Activated naive CD4-positive, alpha-beta T cell treated with anti-CD3 and anti-CD28 coated beads, Interleukin-2, amount 50 U/mL, for 16 hours (primary cell): ENCODE data around the gene IGFBP6.

Experiments
- DNase-seq: peaks from one replicate; pipeline ENCODE4 v3.0.0-alpha.2; 2020

IGFBP6 gene

DNA sequence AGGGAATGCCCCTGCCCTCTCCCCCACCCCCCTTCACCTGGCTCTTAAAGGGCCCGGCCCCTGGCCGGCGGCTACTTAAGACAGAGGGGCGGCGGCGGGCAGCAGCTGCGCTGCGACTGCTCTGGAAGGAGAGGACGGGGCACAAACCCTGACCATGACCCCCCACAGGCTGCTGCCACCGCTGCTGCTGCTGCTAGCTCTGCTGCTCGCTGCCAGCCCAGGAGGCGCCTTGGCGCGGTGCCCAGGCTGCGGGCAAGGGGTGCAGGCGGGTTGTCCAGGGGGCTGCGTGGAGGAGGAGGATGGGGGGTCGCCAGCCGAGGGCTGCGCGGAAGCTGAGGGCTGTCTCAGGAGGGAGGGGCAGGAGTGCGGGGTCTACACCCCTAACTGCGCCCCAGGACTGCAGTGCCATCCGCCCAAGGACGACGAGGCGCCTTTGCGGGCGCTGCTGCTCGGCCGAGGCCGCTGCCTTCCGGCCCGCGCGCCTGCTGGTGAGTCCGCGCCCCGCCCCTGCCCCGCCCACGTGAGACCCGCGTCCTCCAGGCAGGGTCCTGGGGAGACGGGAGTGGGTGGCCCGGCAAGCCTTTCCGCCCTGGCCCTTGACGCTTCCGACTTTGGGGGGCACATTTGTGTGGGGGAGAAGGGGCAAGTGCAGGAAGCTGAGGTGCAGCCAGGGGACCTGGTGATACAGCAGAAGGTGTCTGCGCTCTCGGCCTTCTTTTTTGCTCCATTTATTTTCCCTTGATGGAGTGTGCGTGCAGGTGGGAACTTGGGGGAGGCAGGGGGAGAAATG, at the start of gene IGFBP6:
IGFBP6 (plus strand) TSS at position 104 of the 790 bp plus-strand sequence; CDS start at position 155, 51 bp downstream.
- DNase-seq, result peak; percentile 56

DNA sequence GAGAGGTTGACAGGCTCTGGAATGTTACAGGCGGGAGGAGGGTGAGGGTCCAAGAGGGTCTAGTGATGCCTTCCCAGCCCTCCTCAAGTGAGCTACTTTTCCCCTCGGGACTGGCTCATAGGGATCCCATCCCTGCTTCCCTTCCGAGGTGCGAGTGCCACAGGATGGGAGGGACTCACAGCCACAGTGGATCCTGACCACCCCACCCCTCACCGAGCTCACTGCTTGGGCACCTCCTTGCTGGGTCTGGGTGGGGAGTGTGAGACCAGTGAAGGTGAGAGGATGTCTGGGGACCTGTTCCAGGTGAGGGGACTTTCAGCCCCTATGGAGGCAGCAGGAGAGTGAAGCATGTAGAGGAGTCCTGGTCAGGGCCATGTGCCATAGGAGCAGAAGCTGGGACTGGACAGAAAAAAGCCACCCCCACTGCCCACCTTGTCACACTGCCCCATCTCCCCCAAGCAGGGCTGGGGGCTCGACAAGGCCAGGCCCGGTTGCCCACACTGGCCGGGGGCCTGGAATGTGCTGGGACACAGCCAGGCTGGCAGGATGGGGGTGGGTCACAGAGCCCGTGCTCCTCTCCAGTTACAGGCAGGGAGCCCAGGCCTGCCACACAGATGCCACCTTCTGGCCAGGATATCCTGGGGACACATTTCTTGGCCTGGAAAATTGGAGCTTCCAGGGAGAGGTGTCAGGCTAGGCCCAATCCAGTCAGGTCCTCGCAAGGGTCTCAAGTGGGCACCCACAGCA, 49.3 kb upstream of the IGFBP6 start:
- no peak for DNase-seq

DNA sequence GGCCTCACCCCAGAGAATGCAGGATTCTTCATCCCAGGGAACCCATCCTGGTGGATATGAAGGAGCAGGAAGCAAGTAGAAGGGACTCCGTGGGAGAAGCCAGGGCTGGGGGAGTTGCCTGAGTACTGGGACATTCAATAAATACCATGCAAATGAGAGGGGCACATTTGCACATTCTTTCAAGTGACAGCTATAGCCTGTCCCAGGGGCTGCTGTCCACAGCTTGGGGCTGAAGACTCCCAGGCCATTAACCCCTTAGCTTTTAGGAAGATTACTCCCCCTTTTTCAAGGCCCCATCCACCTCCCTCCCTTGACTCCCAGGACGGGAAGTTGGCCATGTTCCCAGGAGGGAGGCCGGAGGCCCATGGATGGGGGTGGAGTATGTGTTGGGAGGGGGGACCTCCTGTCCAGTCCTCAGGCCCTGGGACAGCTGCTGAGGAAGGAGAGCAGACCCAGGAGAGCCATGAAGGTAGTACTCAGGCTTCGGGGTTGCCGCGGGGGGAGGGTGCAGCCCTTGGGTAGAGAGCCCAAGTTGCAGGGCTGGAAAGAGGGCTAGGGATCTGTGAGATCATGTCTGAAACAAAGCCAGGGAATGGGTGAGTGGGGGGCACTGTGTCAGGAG, 48.6 kb upstream of the IGFBP6 start:
- no peak for DNase-seq

DNA sequence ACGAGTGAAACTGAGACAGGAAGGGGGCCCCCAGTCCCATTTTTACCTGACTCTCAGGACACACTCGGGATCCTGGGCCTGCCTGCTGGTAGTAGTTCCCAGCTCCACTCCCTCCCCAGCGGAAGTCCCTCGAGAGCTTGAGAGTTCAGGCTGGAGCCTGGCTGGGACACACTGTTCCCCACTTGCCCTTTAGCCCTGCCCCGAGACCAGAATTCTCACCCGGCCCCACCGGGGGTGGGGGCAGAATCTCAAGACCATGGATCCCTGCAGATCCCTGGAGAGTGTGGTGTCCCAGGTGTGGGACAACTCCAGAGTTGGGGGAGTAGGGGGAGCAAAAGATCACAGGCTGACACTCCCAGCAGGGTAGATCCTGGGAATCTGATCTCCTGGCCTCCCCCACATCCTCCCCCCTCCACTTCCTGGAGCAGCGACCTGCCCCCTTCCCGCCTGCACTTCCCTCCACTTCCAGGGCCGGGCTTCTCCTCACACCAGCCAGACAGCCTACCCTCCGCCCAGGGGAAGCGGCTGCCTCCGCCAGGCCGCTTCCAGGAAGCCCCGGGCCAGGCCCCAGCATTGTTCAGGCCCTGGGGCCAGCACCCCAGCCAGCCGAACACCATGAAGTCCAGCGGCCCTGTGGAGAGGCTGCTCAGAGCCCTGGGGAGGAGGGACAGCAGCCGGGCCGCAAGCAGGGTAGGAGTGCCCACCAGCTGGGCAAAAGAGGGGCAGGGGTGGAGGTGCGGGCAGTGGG, 47.7 kb upstream of the IGFBP6 start, which contains the start of gene TNS2:
TNS2 (plus strand) TSS at position 495 of the 748 bp plus-strand sequence; CDS start at position 616, 121 bp downstream.
- no peak for DNase-seq

- DNase-seq, result no peak
These were observed 46.9 kb upstream of the IGFBP6 start for GRCh38 chr12:53050426-53051057.

DNA sequence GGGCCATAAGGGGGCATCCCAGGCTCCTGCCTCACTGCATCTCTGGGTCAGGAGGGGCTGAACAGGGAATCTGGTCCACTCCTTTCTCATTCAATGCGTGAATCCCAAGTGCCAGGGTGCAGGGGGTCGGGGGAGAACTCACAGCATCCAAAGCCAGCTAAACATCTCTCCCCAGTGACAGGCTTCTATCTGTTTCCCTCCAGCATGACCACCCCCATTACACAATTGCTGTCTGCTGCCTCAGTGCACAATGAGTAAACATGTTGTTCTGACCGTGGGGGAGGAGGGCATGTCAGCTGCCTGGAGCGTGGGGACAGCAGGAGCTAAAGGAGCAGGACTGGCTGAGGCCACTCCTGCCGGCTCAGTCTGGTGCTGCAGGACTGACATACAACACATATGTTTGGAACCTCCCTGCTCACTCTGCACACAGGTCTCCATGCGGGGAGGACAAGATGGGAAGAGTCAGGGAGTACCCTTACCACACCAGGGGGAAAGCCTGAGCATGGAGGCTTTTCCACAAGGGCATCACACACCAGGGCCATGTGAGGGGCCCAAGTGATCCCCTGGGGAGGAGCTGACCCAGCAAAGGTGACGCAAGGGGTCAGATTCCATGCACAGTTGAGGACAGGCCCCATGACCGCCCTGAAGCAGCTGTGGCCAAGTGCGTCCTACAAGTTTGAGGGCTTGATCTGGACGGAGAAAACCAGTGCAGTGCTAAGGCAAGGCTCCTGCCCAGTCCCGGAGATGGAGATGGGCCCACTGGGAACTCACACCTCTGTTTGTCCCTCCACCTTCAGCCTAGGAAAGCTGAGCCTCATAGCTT, 46.2 kb upstream of the IGFBP6 start:
- DNase-seq, result no peak

DNA sequence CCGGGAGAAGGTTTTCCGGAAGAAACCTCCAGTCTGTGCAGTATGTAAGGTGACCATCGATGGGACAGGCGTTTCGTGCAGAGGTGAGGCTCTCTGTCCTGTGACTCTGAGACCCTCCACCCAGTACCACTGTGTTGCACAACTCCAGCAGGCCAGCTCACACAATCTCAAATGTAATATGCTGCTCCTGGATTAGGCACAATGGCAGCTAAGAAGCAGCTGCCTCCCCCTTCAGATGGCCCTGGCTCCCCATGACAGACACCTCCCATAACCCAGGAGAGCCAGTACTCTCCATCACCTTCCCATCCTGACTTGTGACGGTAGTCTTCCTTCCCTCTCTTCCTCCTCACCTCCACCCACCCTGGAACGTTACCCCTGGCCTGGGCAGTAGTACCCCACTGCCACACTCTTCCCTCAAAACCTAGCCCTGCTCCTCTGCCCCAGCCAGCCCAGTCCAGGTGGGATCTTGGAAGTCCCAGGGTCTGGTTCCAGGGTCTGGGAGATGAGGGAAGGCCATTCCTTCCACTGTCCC, 45.5 kb upstream of the IGFBP6 start:
- no peak for DNase-seq

DNA sequence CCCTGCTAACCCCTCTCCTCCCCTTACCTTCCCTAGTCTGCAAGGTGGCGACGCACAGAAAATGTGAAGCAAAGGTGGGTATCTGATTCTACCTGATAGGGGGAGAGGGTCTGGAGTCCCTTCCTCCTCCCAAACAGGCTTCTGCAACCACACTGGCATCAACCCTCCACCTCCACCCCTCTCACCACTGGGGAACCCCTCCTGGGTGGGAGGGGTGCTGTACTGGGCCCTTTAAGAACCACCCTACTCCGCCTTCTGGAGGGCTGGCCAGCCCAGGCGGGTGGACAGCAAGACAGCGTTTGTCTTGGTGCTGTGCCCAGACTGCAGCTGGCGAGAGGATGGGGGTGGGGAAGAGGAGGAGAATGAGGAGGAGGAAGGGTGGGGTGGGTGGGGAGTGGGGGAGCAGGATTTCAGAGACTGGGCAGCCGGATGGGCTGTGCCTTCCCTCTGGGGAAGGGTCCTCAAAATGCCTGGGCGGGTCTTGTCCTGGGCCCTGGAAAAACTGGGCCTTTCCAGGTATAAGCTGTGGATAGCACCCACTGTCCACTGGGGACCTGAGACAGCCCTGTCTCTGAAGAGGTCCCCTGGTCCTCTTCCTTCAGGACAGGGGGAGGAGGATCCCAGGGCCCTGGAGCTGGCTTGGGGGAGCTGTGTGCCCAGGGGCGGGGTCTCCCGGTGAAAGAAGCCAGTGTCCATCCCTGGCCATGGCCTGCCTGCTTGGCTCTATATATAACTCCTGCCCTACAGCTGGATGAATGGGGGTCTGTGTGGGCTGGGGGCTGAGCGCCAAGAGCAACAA, 44.8 kb upstream of the IGFBP6 start:
- DNase-seq, result no peak

DNA sequence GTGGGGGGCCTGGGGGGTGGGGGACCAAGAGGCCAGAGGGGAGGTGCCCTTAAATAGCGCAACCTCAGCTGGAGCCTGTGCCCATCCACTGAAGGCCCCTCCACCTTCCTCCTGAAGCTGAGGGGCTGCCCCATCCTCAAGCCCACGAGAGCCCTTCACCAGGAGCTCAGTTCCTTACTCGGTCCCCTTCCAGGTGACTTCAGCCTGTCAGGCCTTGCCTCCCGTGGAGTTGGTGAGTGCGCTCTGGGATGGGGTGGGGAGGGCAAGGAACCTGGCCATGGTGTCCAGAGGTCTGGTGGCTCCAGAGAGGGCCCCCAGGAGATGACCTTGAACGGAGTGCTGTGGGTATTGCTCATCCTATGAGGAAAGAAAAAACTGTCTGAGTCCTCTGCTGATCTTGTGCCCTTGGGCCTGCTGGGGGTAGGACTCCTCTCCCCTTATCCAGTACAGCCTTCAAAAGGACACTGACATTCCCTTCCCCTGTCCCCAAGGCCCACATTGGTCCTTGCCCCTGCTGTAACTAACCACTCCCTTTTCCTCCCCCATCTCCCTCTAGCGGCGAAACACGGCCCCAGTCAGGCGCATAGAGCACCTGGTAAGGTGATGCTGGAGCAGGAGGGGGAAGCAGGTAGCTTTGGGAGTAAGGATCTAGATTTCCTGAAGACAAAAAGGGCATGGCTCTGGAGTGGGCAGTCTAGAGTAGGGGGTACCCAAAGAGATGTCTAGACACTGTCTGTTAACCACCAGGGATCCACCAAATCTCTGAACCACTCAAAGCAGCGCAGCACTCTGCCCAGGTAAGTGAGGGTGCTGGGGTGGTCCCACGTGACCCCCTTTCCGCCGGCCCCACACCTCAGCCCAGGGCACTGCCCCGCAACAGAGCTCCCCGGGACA, 44.0 kb upstream of the IGFBP6 start:
- peak; percentile 61 for DNase-seq

GRCh38 chr12:53054112-53054878, 43.2 kb upstream of the IGFBP6 start:
- DNase-seq, result peak; percentile 94

DNA sequence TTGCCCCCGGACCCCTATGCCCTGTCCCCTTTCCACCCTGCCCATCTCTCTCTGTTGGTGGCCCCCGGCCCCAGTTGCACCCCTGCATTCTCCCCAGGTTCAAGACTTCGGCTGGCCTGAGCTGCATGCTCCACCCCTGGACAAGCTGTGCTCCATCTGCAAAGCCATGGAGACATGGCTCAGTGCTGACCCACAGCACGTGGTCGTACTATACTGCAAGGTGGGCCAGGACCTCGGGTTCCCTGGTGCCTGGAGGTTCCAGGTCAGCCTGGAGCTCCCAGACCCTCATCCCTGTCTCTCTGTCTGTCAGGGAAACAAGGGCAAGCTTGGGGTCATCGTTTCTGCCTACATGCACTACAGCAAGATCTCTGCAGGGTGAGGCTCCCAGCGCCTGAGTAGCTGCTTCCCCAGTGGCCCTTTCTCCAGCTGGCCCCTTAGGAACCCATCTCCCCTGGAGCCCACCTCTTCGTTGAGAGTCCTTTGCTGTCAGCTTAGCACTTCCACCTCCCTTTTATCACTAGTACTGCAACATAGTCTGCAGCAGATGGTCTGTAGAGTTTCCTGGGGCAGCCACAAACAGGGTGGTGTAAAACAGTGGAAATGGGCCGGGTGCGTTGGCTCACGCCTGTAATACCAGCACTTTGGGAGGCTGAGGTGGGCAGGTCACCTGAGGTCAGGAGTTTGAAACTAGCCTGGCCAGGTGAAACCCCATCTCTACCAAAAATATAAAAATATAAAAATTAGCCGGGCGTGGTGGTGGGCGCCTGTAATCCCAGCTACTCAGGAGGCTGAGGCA, 41.8 kb upstream of the IGFBP6 start:
- DNase-seq, result peak; percentile 5

DNA sequence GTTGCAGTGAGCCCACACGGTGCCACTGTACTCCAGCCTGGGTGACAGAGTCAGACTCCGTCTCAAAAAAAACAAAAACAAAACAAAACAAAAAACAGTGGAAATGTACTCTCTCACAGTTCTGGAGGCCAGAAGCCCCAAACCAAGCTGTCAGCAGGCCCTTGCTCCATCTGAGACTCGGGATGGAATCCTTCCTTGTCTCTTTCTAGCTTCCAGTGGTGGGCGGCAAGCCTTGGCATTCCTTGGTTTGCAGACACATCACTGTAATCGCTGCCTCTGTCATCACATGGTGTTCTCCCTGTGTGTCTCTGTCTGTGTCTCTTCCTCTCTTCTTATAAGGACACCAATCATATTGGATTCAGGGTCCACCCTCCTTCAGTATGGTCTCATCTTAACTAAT, 41.2 kb upstream of the IGFBP6 start:
- no peak for DNase-seq

- no peak for DNase-seq
These were observed 40.6 kb upstream of the IGFBP6 start for GRCh38 chr12:53056901-53057300.

DNA sequence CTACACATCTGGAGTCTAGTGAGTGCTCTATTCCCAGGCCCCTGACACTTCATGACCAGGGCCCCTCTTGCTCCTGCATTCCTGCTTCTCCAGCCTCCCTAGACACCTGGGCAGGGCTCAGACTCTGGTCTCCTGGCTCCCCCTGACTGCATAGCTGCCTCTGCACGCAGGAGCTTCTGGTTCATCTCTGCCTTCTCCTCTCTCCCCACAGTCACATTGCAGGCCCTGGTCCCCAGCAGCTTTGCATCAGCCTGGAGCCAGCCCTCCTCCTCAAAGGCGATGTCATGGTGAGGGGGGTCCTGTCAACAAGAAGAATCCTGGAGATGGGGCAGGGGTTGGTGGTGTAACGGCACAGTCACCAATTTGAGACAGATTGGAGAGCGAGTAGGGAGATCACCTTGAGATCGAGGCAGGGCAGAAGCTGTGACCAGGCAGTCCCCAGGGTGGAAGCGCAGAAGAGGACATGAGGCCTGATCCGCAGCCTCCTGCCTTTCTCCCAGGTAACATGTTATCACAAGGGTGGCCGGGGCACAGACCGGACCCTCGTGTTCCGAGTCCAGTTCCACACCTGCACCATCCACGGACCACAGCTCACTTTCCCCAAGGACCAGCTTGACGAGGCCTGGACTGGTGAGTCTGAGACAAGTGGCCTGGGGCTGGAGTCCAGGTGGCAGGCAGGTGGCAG, 39.5 kb upstream of the IGFBP6 start:
- DNase-seq, result no peak

- DNase-seq, result no peak
These were observed 38.6 kb upstream of the IGFBP6 start for GRCh38 chr12:53058674-53059433.

DNA sequence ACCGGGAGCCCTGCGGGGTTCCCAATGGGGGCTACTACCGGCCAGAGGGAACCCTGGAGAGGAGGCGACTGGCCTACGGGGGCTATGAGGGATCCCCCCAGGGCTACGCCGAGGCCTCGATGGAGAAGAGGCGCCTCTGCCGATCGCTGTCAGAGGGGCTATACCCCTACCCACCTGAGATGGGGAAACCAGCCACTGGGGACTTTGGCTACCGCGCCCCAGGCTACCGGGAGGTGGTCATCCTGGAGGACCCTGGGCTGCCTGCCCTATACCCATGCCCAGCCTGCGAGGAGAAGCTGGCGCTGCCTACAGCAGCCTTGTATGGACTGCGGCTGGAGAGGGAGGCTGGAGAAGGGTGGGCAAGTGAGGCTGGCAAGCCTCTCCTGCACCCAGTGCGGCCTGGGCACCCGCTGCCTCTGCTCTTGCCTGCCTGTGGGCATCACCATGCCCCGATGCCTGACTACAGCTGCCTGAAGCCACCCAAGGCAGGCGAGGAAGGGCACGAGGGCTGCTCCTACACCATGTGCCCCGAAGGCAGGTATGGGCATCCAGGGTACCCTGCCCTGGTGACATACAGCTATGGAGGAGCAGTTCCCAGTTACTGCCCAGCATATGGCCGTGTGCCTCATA, 37.9 kb upstream of the IGFBP6 start:
- no peak for DNase-seq
